Spleen (tissue), 11 donors: ENCODE data around the gene YDJC. TPM values are rescaled to one million over a fixed set of nuclear protein-coding genes. Genes with fewer than 3 reads are reported as not detected.
"Not testable (repeated sequence)": the region's sequence is repeated elsewhere in the genome, so short reads cannot be mapped to it uniquely, and the experiment has no call there.

Source experiments
- DNase-seq: peaks from one replicate; pipeline ENCODE4 v3.0.0-alpha.2; 2020
- H3K27ac ChIP-seq, 8 donors: fragments of 200-600 bp; sonication (generic) in 7 of 8; 1 replicate in 4 of 8; 2 replicates in 4 of 8; pipeline versions ENCODE4 v1.5.0 to v1.8.0; 2016 to 2021; ENCODE audit warnings: inconsistent platforms in 4 of 8, mild to moderate bottlenecking in 4 of 8, moderate library complexity in 1 of 8
- H3K27me3 ChIP-seq, 7 donors: fragments of 200-600 bp; sonication (generic) in 6 of 7; replicated peaks in 1 of 7; 1 replicate in 4 of 7; 2 replicates in 3 of 7; pipeline versions ENCODE4 v1.5.0 to v1.8.0; 2016 to 2021; ENCODE audit warnings: inconsistent platforms in 3 of 7, mild to moderate bottlenecking in 1 of 7
- H3K36me3 ChIP-seq, 6 donors: fragments of 200-600 bp; sonication (generic) in 5 of 6; 1 replicate in 4 of 6; 2 replicates in 2 of 6; pipeline versions ENCODE4 v1.5.0 to v1.8.0; 2016 to 2021; ENCODE audit warnings: inconsistent platforms in 2 of 6
- H3K4me1 ChIP-seq, 6 donors: fragments of 200-600 bp; sonication (generic) in 5 of 6; 1 replicate in 3 of 6; 2 replicates in 3 of 6; pipeline versions ENCODE4 v1.5.0 to v1.8.0; 2016 to 2021; ENCODE audit warnings: inconsistent platforms in 3 of 6
- H3K4me3 ChIP-seq, 8 donors: fragments of 200-600 bp; sonication (generic) in 7 of 8; 1 replicate in 4 of 8; 2 replicates in 4 of 8; pipeline versions ENCODE4 v1.5.0 to v1.8.0; 2016 to 2021; ENCODE audit warnings: inconsistent platforms in 4 of 8, mild to moderate bottlenecking in 4 of 8, moderate library complexity in 2 of 8
- H3K9me3 ChIP-seq, 8 donors: fragments of 200-600 bp; sonication (generic) in 7 of 8; 1 replicate in 4 of 8; 2 replicates in 4 of 8; pipeline versions ENCODE4 v1.5.0 to v1.8.0; 2016 to 2021; ENCODE audit warnings: inconsistent platforms in 4 of 8
- POLR2A ChIP-seq, 3 donors: fragments of 450-650 bp; IDR thresholded peaks; one replicate each; pipeline ENCODE4 v1.5.1; 2017; ENCODE audit warnings: antibody characterized with exemption in 3 of 3, mild to moderate bottlenecking in 1 of 3
- POLR2AphosphoS5 ChIP-seq, 3 donors: sonication (generic); formaldehyde crosslinking; IDR thresholded peaks; one replicate each; pipeline ENCODE4 v1.5.1; 2017; ENCODE audit warnings: antibody characterized with exemption in 3 of 3
- WGBS, 5 donors: extraction: QIAGEN DNeasy Blood & Tissue Kit in 3 of 5; methylation state at CpG; one replicate each; pipeline versions ENCODE4 v1.1.5 to v1.1.7; 2013 to 2018; 5-methylcytosine and 5-hydroxymethylcytosine counted together
- intact Hi-C: fragments of 100-400 bp; cut with DNase I; formaldehyde crosslinking; loops from one replicate; pipeline ENCODE4 v1.15.0; 2023; ENCODE audit warnings: low total_unique reads
- polyA plus RNA-seq, 3 donors: library from polyadenylated mRNA; stranded (reverse); fragments of 200-250 nt; gene quantifications; one replicate each; pipeline ENCODE4 v1.2.1, GENCODE V29; 2013
- total RNA-seq, 7 donors: library from RNA; depleted of rRNA in 3 of 7; stranded (reverse); fragments of >200 nt in 3 of 7; fragmentation: NEBNext Ultra II Directional in 4 of 7; extraction: Animal tissue kit (Norgen Biotek cat#: 25700) in 4 of 7; gene quantifications; one replicate each; pipeline versions ENCODE4 v1.1.0 to v1.2.1, GENCODE V29; 2016 to 2021
- TF ChIP-seq, protein P1 (sequence below), 11 experiments: fragments of 200-600 bp in 7 of 11; fragments of 450-650 bp in 4 of 11; sonication (generic) in 4 of 11; IDR thresholded peaks in 8 of 11; conservative IDR thresholded peaks in 3 of 11; 1 replicate in 7 of 11; 2 replicates in 4 of 11; pipeline versions ENCODE4 v1.4.0 to v1.8.0; 2016 to 2021; ENCODE audit warnings: antibody characterized with exemption in 11 of 11, inconsistent platforms in 4 of 11, mild to moderate bottlenecking in 1 of 11
- donor health status: healthy with polysubstance abuse.
- donor health status: DM: no; HTN: no; CAD: no; lungs with moderate emphysema.
- donor health status: DM: no; HTN: no; CAD: no.
- donor health status: Bipolar disorder and iron deficiency.
- donor health status: healthy.
- donor health status: DM: no; HTN: no; CAD: no.
- donor health status: DM: yes; HTN: yes; CAD: no.

YDJC gene
- total and polyA plus RNA-seq, 10 donors = 19.0 to 54.3 (median 32.1) TPM

DNA sequence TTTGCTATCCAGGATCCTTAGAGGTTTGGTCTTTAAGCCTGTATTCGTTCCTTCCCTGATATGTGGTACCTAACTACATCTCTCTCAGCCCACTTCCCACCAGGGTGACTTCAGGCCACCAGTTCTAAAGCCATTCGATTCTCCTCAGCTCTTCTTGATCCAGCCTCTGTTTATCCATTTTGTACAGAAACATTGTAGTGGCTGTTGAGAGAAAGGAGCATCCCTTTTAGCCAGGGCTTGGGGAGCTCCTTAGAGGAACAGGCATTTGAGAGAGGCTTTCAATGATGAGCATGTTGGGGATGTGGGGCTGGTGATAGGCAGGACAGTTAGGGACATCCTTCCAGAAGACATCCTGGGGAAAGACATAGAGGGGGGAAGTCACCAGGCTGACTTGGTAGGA is 44.4 kb downstream of the YDJC start:
- intact Hi-C loops = no loop called here

DNA sequence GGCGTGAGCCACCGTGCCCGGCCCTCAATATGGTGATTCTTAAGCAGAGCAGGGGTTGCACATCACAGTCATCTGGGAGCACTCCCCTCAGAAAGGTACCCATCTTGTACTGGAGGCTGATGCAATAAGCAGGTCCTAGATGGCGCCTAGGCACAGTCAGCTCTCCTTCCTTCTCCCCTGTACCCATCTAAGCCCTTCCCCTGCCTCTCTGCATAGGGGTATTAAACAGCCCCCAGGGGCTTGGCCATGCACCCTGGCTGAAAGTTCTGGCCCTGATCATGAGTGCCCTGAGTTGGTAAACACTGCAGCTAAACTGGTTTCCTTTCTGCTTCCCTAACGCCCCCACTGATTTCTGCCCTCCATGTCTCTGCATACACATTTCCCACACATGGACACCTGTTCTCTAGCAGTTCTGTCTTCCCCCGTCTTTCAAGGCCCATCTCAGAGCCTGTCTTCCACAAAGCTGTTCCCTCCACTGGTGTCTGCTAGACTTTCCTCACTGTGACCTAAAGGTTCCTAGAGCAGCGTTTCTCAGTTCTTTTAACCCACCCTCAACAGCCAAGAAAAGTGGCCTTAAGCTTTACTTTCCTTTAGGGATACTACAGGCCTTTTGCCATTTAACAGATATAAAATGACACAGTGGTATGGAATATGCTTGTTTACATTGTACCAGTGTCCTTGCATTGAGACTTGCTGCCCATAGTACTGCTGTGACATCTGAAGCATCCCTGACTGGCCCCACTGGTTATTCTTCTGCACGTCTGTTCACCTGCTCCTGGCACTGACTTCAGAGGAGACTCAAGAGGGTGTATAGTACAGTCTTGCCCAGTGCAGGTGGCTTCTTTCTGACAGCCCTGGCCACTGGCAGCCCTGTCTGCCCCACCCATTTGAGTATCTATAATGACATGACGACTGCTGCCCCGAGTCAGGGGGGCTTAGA is 46.8 kb downstream of the YDJC start:
- TF ChIP-seq POLR2AphosphoS5 (IDR thresholded peaks at IDR 0.05) (no peak), POLR2A (IDR thresholded peaks at IDR 0.05) (no peak)
- TF ChIP-seq, protein P1, sequence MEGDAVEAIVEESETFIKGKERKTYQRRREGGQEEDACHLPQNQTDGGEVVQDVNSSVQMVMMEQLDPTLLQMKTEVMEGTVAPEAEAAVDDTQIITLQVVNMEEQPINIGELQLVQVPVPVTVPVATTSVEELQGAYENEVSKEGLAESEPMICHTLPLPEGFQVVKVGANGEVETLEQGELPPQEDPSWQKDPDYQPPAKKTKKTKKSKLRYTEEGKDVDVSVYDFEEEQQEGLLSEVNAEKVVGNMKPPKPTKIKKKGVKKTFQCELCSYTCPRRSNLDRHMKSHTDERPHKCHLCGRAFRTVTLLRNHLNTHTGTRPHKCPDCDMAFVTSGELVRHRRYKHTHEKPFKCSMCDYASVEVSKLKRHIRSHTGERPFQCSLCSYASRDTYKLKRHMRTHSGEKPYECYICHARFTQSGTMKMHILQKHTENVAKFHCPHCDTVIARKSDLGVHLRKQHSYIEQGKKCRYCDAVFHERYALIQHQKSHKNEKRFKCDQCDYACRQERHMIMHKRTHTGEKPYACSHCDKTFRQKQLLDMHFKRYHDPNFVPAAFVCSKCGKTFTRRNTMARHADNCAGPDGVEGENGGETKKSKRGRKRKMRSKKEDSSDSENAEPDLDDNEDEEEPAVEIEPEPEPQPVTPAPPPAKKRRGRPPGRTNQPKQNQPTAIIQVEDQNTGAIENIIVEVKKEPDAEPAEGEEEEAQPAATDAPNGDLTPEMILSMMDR (IDR thresholded peaks at IDR 0.05 in 8 of 11, conservative IDR thresholded peaks at IDR 0.05 in 3 of 11) = no peak
- no peaks in the 10 kb centered on the region for H3K9me3 ChIP-seq
- WGBS, 5 donors = 72 to 81% (median 79%) methylated on average over 9 to 10 of the region's 10 CpGs
- peaks cover 14 to 98% (median 80%) of the 10 kb centered on the region in 6 donors for H3K4me1 ChIP-seq
- H3K27ac ChIP-seq = peak overlapping the region in 1 of 8 donors; percentile 24
- intact Hi-C loops = no loop called here
- peaks cover 0 to 22% (median 0%) of the 10 kb centered on the region in 6 donors for H3K36me3 ChIP-seq
- no peak overlapping the region for H3K4me3 ChIP-seq
- DNase-seq = no peak
- H3K27me3 ChIP-seq = no peaks in the 10 kb centered on the region

More for the DNA sequence above, 44.4 kb downstream of the YDJC start:
- no peak overlapping the region for H3K27ac ChIP-seq
- H3K27me3 ChIP-seq = no peaks in the 10 kb centered on the region
- 82 to 94% (median 87%) methylated on average over 2 of the region's 2 CpGs for WGBS, 5 donors
- H3K4me1 ChIP-seq = peaks cover 24 to 98% (median 79%) of the 10 kb centered on the region in 6 donors
- no peak for TF ChIP-seq POLR2A (IDR thresholded peaks at IDR 0.05)
- no peak for TF ChIP-seq POLR2AphosphoS5 (IDR thresholded peaks at IDR 0.05)
- TF ChIP-seq, protein P1 (IDR thresholded peaks at IDR 0.05 in 8 of 11, conservative IDR thresholded peaks at IDR 0.05 in 3 of 11) = no peak
- no peak overlapping the region for H3K4me3 ChIP-seq
- H3K36me3 ChIP-seq = peaks cover 0 to 23% (median 0%) of the 10 kb centered on the region in 6 donors
- no peaks in the 10 kb centered on the region for H3K9me3 ChIP-seq
- DNase-seq = no peak

DNA sequence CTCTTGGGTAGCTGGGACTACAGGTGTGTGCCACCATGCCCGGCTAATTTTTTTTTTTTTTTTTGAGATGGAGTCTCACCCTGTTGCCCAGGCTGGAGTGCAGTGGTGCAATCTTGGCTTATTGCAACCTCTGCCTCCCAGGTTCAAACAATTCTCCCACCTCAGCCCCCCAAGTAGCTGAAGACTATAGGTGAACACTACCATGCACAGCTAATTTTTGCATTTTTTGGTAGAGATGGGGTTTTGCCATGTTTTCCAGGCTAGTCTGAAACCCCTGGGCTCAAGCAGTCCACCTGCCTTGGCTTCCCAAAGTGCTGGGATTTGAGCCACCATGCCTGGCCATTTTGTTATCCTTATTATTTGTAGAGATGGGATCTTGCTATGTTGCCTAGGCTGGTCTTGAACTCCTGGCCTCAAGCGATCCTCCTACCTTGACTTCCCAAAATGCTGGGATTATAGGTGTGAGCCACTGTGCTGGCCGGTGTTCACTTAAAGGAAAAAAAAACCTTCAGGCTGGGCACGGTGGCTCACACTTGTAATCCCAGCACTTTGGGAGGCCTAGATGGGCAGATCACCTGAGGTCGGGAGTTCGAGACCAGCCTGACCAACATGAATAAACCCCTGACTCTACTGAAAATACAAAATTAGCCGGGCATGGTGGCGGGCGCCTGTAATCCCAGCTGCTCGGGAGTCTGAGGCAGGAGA is 48.7 kb downstream of the YDJC start:
- H3K4me3 ChIP-seq, H3K9me3 ChIP-seq, DNase-seq, intact Hi-C loops, H3K27ac ChIP-seq, H3K27me3 ChIP-seq: not testable (repeated sequence)
- Histone ChIP-seq H3K36me3 (peaks cover 0 to 28% (median 0%) of the 10 kb centered on the region in 6 donors), H3K4me1 (peaks cover 4 to 98% (median 83%) of the 10 kb centered on the region in 6 donors)
- WGBS, 5 donors = 86 to 94% (median 93%) methylated on average over 10 of the region's 10 CpGs

DNA sequence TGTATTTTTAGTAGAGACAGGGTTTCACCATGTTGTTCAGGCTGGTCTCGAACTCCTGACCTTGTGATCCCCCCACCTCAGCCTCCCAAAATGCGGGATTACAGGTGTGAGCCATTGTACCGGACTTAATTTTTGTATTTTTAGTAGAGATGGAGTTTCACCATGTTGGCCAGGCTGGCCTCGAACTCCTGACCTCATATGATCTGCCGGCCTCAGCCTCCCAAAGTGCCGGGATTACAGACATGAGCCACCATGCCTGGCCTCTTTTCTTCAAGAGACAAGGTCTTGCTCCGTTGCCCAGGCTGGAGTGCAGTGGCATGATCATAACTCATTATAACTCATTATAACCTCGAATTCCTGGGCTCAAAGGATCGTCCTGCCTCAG is 49.2 kb downstream of the YDJC start:
- H3K27ac ChIP-seq, DNase-seq, intact Hi-C loops, H3K27me3 ChIP-seq, H3K9me3 ChIP-seq, H3K4me3 ChIP-seq: not testable (repeated sequence)
- H3K36me3 ChIP-seq = peaks cover 0 to 22% (median 0%) of the 10 kb centered on the region in 6 donors
- WGBS, 5 donors = 89 to 95% (median 91%) methylated on average over 9 of the region's 9 CpGs
- peaks cover 6 to 98% (median 86%) of the 10 kb centered on the region in 6 donors for H3K4me1 ChIP-seq

DNA sequence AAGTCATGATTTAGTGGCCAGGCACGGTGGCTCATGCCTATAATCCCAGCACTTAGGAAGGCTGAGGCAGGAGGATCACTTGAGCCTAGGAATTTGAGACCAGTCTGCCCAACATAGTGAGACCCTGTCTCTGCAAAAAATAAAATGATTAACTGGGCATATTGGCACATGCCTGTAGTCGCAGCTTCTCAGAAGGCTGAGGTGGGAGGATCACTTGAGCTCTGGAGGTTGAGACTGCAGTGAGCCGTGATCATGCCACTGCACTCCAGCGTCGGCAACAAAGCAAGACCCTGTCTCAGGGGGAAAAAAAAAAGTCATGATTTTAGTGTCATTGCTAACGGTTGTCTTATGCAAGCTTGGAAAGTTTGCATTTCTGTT is 50.4 kb downstream of the YDJC start:
- H3K4me1 ChIP-seq = peaks cover 9 to 98% (median 91%) of the 10 kb centered on the region in 6 donors
- 68 to 89% (median 75%) methylated on average over 6 of the region's 6 CpGs for WGBS, 5 donors
- intact Hi-C loops = no loop called here

More for the DNA sequence above, 50.4 kb downstream of the YDJC start:
- TF ChIP-seq, protein P1 (IDR thresholded peaks at IDR 0.05 in 8 of 11, conservative IDR thresholded peaks at IDR 0.05 in 3 of 11) = no peak
- no peak for TF ChIP-seq POLR2AphosphoS5 (IDR thresholded peaks at IDR 0.05)
- TF ChIP-seq POLR2A (IDR thresholded peaks at IDR 0.05) = no peak
- H3K27ac ChIP-seq = peak overlapping the region in 1 of 8 donors; percentile 36
- H3K4me3 ChIP-seq = no peak overlapping the region
- H3K9me3 ChIP-seq = no peaks in the 10 kb centered on the region
- no peaks in the 10 kb centered on the region for H3K27me3 ChIP-seq
- peaks cover 0 to 19% (median 0%) of the 10 kb centered on the region in 6 donors for H3K36me3 ChIP-seq
- DNase-seq = no peak
